H9 (cell line): Measurements from ENCODE around the gene PLA2G12B. TPM values are rescaled to one million over a fixed set of nuclear protein-coding genes. Genes with fewer than 3 reads are reported as not detected.

ENCODE experiments used
- DNase-seq: peaks from one replicate; pipeline ENCODE4 v3.0.0-alpha.2; 2017
- H2AFZ ChIP-seq: one replicate; pipeline ENCODE4 v1.6.1; 2013; ENCODE audit warnings: mild to moderate bottlenecking, low read length, control low read depth, moderate library complexity
- H2AK5ac ChIP-seq: 2 replicates; pipeline ENCODE4 v1.6.1; 2013; ENCODE audit warnings: low read length, control low read depth, mixed read lengths; ENCODE audit not compliant: insufficient read length
- H2BK120ac ChIP-seq: one replicate; pipeline ENCODE4 v1.6.1; 2013; ENCODE audit warnings: low read depth, mild to moderate bottlenecking, low read length, control low read depth, inconsistent platforms; ENCODE audit not compliant: poor library complexity, severe bottlenecking
- H2BK12ac ChIP-seq: 2 replicates; pipeline ENCODE4 v1.6.1; 2013; ENCODE audit warnings: low read length, control low read depth, mixed read lengths, low read depth; ENCODE audit not compliant: insufficient read length
- H2BK15ac ChIP-seq: 2 replicates; pipeline ENCODE4 v1.6.1; 2013; ENCODE audit warnings: low read depth, low read length, control low read depth
- H2BK20ac ChIP-seq: one replicate; pipeline ENCODE4 v1.6.1; 2013; ENCODE audit warnings: low read depth, mild to moderate bottlenecking, low read length, control low read depth, inconsistent platforms; ENCODE audit not compliant: poor library complexity, severe bottlenecking
- H2BK5ac ChIP-seq: 2 replicates; pipeline ENCODE4 v1.6.1; 2013; ENCODE audit warnings: low read length, control low read depth, mixed read lengths; ENCODE audit not compliant: insufficient read length
- H3K14ac ChIP-seq: 2 replicates; pipeline ENCODE4 v1.6.1; 2013; ENCODE audit warnings: low read length, control low read depth; ENCODE audit not compliant: insufficient read depth
- H3K18ac ChIP-seq: 2 replicates; pipeline ENCODE4 v1.6.1; 2013; ENCODE audit warnings: low read depth, mild to moderate bottlenecking, mixed read lengths, low read length, control low read depth; ENCODE audit not compliant: insufficient read length
- H3K23ac ChIP-seq: 2 replicates; pipeline ENCODE4 v1.6.1; 2013; ENCODE audit warnings: low read length, control low read depth, mixed read lengths, low read depth; ENCODE audit not compliant: insufficient read length
- H3K23me2 ChIP-seq: 2 replicates; pipeline ENCODE4 v1.6.1; 2013; ENCODE audit warnings: low read depth, mild to moderate bottlenecking, mixed read lengths, low read length, control low read depth; ENCODE audit not compliant: insufficient read length, poor library complexity, severe bottlenecking
- H3K27ac ChIP-seq: 2 replicates; pipeline ENCODE4 v1.5.1; 2013; ENCODE audit warnings: low read length, control low read depth, mixed read lengths, low read depth; ENCODE audit not compliant: insufficient read length
- H3K27me3 ChIP-seq: 2 replicates; pipeline ENCODE4 v1.6.1; 2013; ENCODE audit warnings: low read length, control low read depth, inconsistent platforms; ENCODE audit not compliant: insufficient read depth
- H3K4ac ChIP-seq: 2 replicates; pipeline ENCODE4 v1.6.1; 2013; ENCODE audit warnings: low read depth, mild to moderate bottlenecking, control low read depth, inconsistent platforms, low read length, moderate library complexity
- H3K4me1 ChIP-seq: 2 replicates; pipeline ENCODE4 v1.6.1; 2013; ENCODE audit warnings: low read length, control low read depth, inconsistent platforms; ENCODE audit not compliant: insufficient read depth
- H3K4me2 ChIP-seq: 2 replicates; pipeline ENCODE4 v1.6.1; 2013; ENCODE audit warnings: low read length, control low read depth, mixed read lengths; ENCODE audit not compliant: insufficient read length, insufficient read depth
- H3K56ac ChIP-seq: 2 replicates; pipeline ENCODE4 v1.6.1; 2013; ENCODE audit warnings: low read depth, mild to moderate bottlenecking, mixed read lengths, low read length, control low read depth; ENCODE audit not compliant: insufficient read length
- H3K79me1 ChIP-seq: 2 replicates; pipeline ENCODE4 v1.6.1; 2013; ENCODE audit warnings: low read depth, mild to moderate bottlenecking, moderate library complexity, low read length, control low read depth, inconsistent platforms; ENCODE audit not compliant: insufficient read depth, poor library complexity, severe bottlenecking
- H3K79me2 ChIP-seq: 2 replicates; pipeline ENCODE4 v1.6.1; 2013; ENCODE audit warnings: low read length, control low read depth, inconsistent platforms; ENCODE audit not compliant: insufficient read depth
- H3K9ac ChIP-seq: 2 replicates; pipeline ENCODE4 v1.6.1; 2013; ENCODE audit warnings: low read length, control low read depth, mixed read lengths; ENCODE audit not compliant: insufficient read length; ENCODE audit errors: extremely low read depth
- H3K9me3 ChIP-seq: one replicate; pipeline ENCODE4 v1.6.1; 2013; ENCODE audit warnings: low read depth, low read length, inconsistent platforms; ENCODE audit not compliant: control insufficient read depth
- H3T11ph ChIP-seq: one replicate; pipeline ENCODE4 v1.6.1; 2013; ENCODE audit warnings: mild to moderate bottlenecking, low read length, control low read depth, inconsistent platforms
- H4K20me1 ChIP-seq: one replicate; pipeline ENCODE4 v1.6.1; 2013; ENCODE audit not compliant: control insufficient read depth, insufficient read length, insufficient read depth
- H4K5ac ChIP-seq: 2 replicates; pipeline ENCODE4 v1.6.1; 2013; ENCODE audit warnings: low read depth, mild to moderate bottlenecking, mixed read lengths, low read length, control low read depth; ENCODE audit not compliant: insufficient read length
- H4K8ac ChIP-seq: replicated peaks from 2 replicates; pipeline ENCODE4 v1.6.1; 2013; ENCODE audit warnings: low read length, control low read depth, mixed read lengths, low read depth; ENCODE audit not compliant: insufficient read length
- H4K91ac ChIP-seq: 2 replicates; pipeline ENCODE4 v1.6.1; 2013; ENCODE audit warnings: low read depth, mild to moderate bottlenecking, moderate library complexity, mixed read lengths, low read length, control low read depth; ENCODE audit not compliant: insufficient read length
- H3K27ac Mint-ChIP-seq, 3 experiments: 2 replicates in 2 of 3; 3 replicates in 1 of 3; pipeline ENCODE4 v1.8.0; 2020 to 2021; ENCODE audit warnings: mixed read lengths in 3 of 3, mild to moderate bottlenecking in 1 of 3, moderate library complexity in 1 of 3
- H3K27me3 Mint-ChIP-seq: 2 replicates; pipeline ENCODE4 v1.8.0; 2021; ENCODE audit warnings: low read depth, mild to moderate bottlenecking, moderate library complexity, mixed read lengths
- H3K36me3 Mint-ChIP-seq, 3 experiments: 2 replicates in 2 of 3; 3 replicates in 1 of 3; pipeline ENCODE4 v1.8.0; 2020 to 2021; ENCODE audit warnings: low read depth in 3 of 3, mixed read lengths in 3 of 3; ENCODE audit not compliant: insufficient read depth in 1 of 3
- H3K4me1 Mint-ChIP-seq, 2 experiments: 2 replicates each; pipeline ENCODE4 v1.8.0; 2020; ENCODE audit warnings: mixed read lengths in 2 of 2
- H3K4me3 Mint-ChIP-seq, 2 experiments: 2 replicates in 1 of 2; 3 replicates in 1 of 2; pipeline ENCODE4 v1.8.0; 2020 to 2021; ENCODE audit warnings: mild to moderate bottlenecking in 2 of 2, mixed read lengths in 2 of 2, moderate library complexity in 1 of 2
- H3K9me3 Mint-ChIP-seq, 2 experiments: 2 replicates in 1 of 2; 3 replicates in 1 of 2; pipeline ENCODE4 v1.8.0; 2020; ENCODE audit warnings: mild to moderate bottlenecking in 2 of 2, mixed read lengths in 2 of 2, moderate library complexity in 1 of 2
- total RNA-seq: library from RNA; stranded (reverse); gene quantifications from 2 replicates; pipeline ENCODE4 v1.2.1, GENCODE V29; 2021
- TF ChIP-seq, protein P1 (sequence below): fragments of 200-600 bp; sonication (generic); conservative IDR thresholded peaks from 3 replicates; pipeline ENCODE4 v1.8.0; 2021; ENCODE audit warnings: antibody characterized with exemption, mild to moderate bottlenecking

The PLA2G12B gene
- total RNA-seq, 1 experiment from 2014 or later: not detected

DNA sequence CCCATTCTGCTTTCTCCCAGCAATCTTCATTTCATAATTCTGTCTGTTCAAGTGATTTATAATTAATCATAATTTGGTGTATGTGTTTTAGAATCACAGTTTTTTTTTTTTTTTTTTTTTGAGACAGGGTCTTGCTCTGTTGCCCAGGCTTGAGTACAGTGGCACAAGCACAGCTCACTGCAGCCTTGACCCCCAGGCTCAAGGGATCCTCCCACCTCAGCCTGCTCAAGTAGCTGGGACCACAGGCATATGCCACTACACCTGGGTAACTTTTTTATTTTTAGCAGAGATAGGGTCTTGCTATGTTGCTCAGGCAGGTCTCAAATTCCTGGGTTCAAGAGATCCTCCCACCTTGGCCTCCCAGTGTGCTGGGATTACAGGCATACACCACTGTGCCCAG lies 49.2 kb upstream of the PLA2G12B start:
- no peak for DNase-seq
- Mint-ChIP-seq H3K27me3 (no peaks in the 10 kb centered on the region), H3K27ac (no peak overlapping the region), H3K36me3 (peaks cover 0 to 11% (median 10%) of the 10 kb centered on the region in 3 experiments; a peak in 5 of 7 replicates), H3K4me3 (no peak overlapping the region), H3K4me1 (no peaks in the 10 kb centered on the region; a peak in 1 of 4 replicates), H3K9me3 (no peaks in the 10 kb centered on the region)
- Histone ChIP-seq H4K91ac (no peak overlapping the region), H2BK120ac (no peak overlapping the region), H3K27me3 (no peaks in the 10 kb centered on the region), H4K8ac (no peak overlapping the region), H3K9ac (no peak overlapping the region), H2BK15ac (no peak overlapping the region), H2BK12ac (no peak overlapping the region), H2BK5ac (no peak overlapping the region), H3K56ac (no peak overlapping the region), H2BK20ac (no peak overlapping the region), H3K23me2 (no peaks in the 10 kb centered on the region), H2AK5ac (no peak overlapping the region), H3K9me3 (no peaks in the 10 kb centered on the region), H3T11ph (no peak overlapping the region), H3K4me1 (no peaks in the 10 kb centered on the region), H2AFZ (no peak overlapping the region), H3K27ac (no peak overlapping the region), H3K18ac (no peak overlapping the region), H3K79me2 (no peaks in the 10 kb centered on the region), H4K20me1 (no peaks in the 10 kb centered on the region), H3K4me2 (no peak overlapping the region), H3K4ac (no peak overlapping the region), H3K79me1 (no peaks in the 10 kb centered on the region), H3K23ac (no peak overlapping the region), H4K5ac (no peak overlapping the region), H3K14ac (no peak overlapping the region)
- TF ChIP-seq, protein P1, sequence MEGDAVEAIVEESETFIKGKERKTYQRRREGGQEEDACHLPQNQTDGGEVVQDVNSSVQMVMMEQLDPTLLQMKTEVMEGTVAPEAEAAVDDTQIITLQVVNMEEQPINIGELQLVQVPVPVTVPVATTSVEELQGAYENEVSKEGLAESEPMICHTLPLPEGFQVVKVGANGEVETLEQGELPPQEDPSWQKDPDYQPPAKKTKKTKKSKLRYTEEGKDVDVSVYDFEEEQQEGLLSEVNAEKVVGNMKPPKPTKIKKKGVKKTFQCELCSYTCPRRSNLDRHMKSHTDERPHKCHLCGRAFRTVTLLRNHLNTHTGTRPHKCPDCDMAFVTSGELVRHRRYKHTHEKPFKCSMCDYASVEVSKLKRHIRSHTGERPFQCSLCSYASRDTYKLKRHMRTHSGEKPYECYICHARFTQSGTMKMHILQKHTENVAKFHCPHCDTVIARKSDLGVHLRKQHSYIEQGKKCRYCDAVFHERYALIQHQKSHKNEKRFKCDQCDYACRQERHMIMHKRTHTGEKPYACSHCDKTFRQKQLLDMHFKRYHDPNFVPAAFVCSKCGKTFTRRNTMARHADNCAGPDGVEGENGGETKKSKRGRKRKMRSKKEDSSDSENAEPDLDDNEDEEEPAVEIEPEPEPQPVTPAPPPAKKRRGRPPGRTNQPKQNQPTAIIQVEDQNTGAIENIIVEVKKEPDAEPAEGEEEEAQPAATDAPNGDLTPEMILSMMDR: no peak
